HEK293 (cell line): ENCODE measurements around the gene TKT.

ENCODE experiments used
- GLIS2 ChIP-seq: fragments of 450-650 bp; formaldehyde crosslinking; IDR thresholded peaks from 2 replicates; pipeline ENCODE4 v1.5.1; 2016; ENCODE audit warnings: missing biosample characterization, missing genetic modification characterization
- HIC1 ChIP-seq: fragments of 450-650 bp; formaldehyde crosslinking; IDR thresholded peaks from 2 replicates; pipeline ENCODE4 v1.5.1; 2016; ENCODE audit warnings: missing biosample characterization, missing genetic modification characterization
- KLF10 ChIP-seq: fragments of 450-650 bp; IDR thresholded peaks from 2 replicates; pipeline ENCODE4 v1.5.1; 2018; ENCODE audit warnings: missing biosample characterization, mild to moderate bottlenecking, missing genetic modification characterization
- KLF17 ChIP-seq: fragments of 450-650 bp; formaldehyde crosslinking; IDR thresholded peaks from 2 replicates; pipeline ENCODE4 v1.5.1; 2016; ENCODE audit warnings: missing biosample characterization, missing genetic modification characterization
- SCRT2 ChIP-seq: fragments of 450-650 bp; formaldehyde crosslinking; IDR thresholded peaks from 2 replicates; pipeline ENCODE4 v1.5.1; 2016; ENCODE audit warnings: missing biosample characterization, missing genetic modification characterization
- SP2 ChIP-seq: fragments of 450-650 bp; formaldehyde crosslinking; IDR thresholded peaks from 2 replicates; pipeline ENCODE4 v1.5.1; 2016; ENCODE audit warnings: missing biosample characterization, missing genetic modification characterization
- ZBTB10 ChIP-seq: fragments of 450-650 bp; formaldehyde crosslinking; IDR thresholded peaks from 2 replicates; pipeline ENCODE4 v1.5.1; 2016; ENCODE audit warnings: missing biosample characterization, missing genetic modification characterization
- ZBTB17 ChIP-seq: fragments of 450-650 bp; formaldehyde crosslinking; IDR thresholded peaks from 2 replicates; pipeline ENCODE4 v1.5.1; 2016; ENCODE audit warnings: missing biosample characterization, missing genetic modification characterization
- ZBTB6 ChIP-seq: fragments of 450-650 bp; formaldehyde crosslinking; IDR thresholded peaks from 2 replicates; pipeline ENCODE4 v1.5.1; 2017; ENCODE audit warnings: missing biosample characterization, missing genetic modification characterization
- ZFHX2 ChIP-seq: fragments of 450-650 bp; formaldehyde crosslinking; conservative IDR thresholded peaks from 2 replicates; pipeline ENCODE4 v1.5.1; 2016; ENCODE audit warnings: missing biosample characterization, missing genetic modification characterization
- ZNF184 ChIP-seq: fragments of 450-650 bp; IDR thresholded peaks from 2 replicates; pipeline ENCODE4 v1.5.1; 2018; ENCODE audit warnings: missing biosample characterization, mild to moderate bottlenecking, missing genetic modification characterization
- ZNF211 ChIP-seq: fragments of 450-650 bp; formaldehyde crosslinking; IDR thresholded peaks from 2 replicates; pipeline ENCODE4 v1.5.1; 2016; ENCODE audit warnings: low read depth, missing biosample characterization, missing genetic modification characterization
- ZNF223 ChIP-seq: fragments of 450-650 bp; formaldehyde crosslinking; IDR thresholded peaks from 2 replicates; pipeline ENCODE4 v1.5.1; 2016; ENCODE audit warnings: missing biosample characterization, missing genetic modification characterization
- ZNF280C ChIP-seq: fragments of 450-650 bp; formaldehyde crosslinking; IDR thresholded peaks from 2 replicates; pipeline ENCODE4 v1.5.1; 2016; ENCODE audit warnings: missing biosample characterization, missing genetic modification characterization
- ZNF311 ChIP-seq: fragments of 450-650 bp; formaldehyde crosslinking; IDR thresholded peaks from 2 replicates; pipeline ENCODE4 v1.5.1; 2017; ENCODE audit warnings: missing biosample characterization, missing genetic modification characterization, borderline replicate concordance
- ZNF366 ChIP-seq: fragments of 450-650 bp; formaldehyde crosslinking; conservative IDR thresholded peaks from 2 replicates; pipeline ENCODE4 v1.5.1; 2016; ENCODE audit warnings: missing biosample characterization, missing genetic modification characterization
- ZNF416 ChIP-seq: fragments of 450-650 bp; formaldehyde crosslinking; IDR thresholded peaks from 2 replicates; pipeline ENCODE4 v1.5.1; 2016; ENCODE audit warnings: missing biosample characterization, missing genetic modification characterization
- ZNF549 ChIP-seq: fragments of 450-650 bp; IDR thresholded peaks from 2 replicates; pipeline ENCODE4 v1.5.1; 2018; ENCODE audit warnings: missing biosample characterization, missing genetic modification characterization, mild to moderate bottlenecking, inconsistent platforms, moderate library complexity
- ZNF692 ChIP-seq: fragments of 450-650 bp; formaldehyde crosslinking; IDR thresholded peaks from 2 replicates; pipeline ENCODE4 v1.5.1; 2016; ENCODE audit warnings: missing biosample characterization, missing genetic modification characterization
- ZNF747 ChIP-seq: fragments of 450-650 bp; formaldehyde crosslinking; IDR thresholded peaks from 2 replicates; pipeline ENCODE4 v1.5.1; 2016; ENCODE audit warnings: missing biosample characterization, missing genetic modification characterization
- ZNF768 ChIP-seq: fragments of 450-650 bp; formaldehyde crosslinking; IDR thresholded peaks from 2 replicates; pipeline ENCODE4 v1.5.1; 2018; ENCODE audit warnings: missing biosample characterization, mild to moderate bottlenecking, missing genetic modification characterization
- ZNF776 ChIP-seq: fragments of 450-650 bp; formaldehyde crosslinking; IDR thresholded peaks from 2 replicates; pipeline ENCODE4 v1.5.0; 2017; ENCODE audit warnings: missing biosample characterization, missing genetic modification characterization, borderline replicate concordance
- ZNF791 ChIP-seq: fragments of 450-650 bp; formaldehyde crosslinking; IDR thresholded peaks from 2 replicates; pipeline ENCODE4 v1.5.1; 2016; ENCODE audit warnings: missing biosample characterization, missing genetic modification characterization
- ZNF792 ChIP-seq: fragments of 450-650 bp; formaldehyde crosslinking; IDR thresholded peaks from 2 replicates; pipeline ENCODE4 v1.5.1; 2016; ENCODE audit warnings: missing biosample characterization, missing genetic modification characterization
- ZNF830 ChIP-seq: fragments of 450-650 bp; IDR thresholded peaks from 2 replicates; pipeline ENCODE4 v1.5.0; 2018; ENCODE audit warnings: missing biosample characterization, missing genetic modification characterization, low read depth, mild to moderate bottlenecking, moderate library complexity
- ZSCAN4 ChIP-seq: fragments of 450-650 bp; formaldehyde crosslinking; IDR thresholded peaks from 2 replicates; pipeline ENCODE4 v1.5.1; 2017; ENCODE audit warnings: missing biosample characterization, missing genetic modification characterization
- ZXDB ChIP-seq: fragments of 450-650 bp; formaldehyde crosslinking; IDR thresholded peaks from 2 replicates; pipeline ENCODE4 v1.5.1; 2016; ENCODE audit warnings: missing biosample characterization, missing genetic modification characterization

TKT gene

GRCh38 chr3:53269888-53270880 is 14.4 kb upstream of the TKT start (continued):
- TF ChIP-seq ZBTB10 (tag by site-specific recombination) (no peak), ZXDB (tag by site-specific recombination) (peak; percentile 81), GLIS2 (peak; percentile 45; the same call in 1 of the 2 replicates), HIC1 (no peak), SP2 (tag by site-specific recombination) (no peak), ZNF768 (tag by site-specific recombination) (no peak), ZNF211 (tag by site-specific recombination) (no peak), ZNF791 (tag by site-specific recombination) (no peak), ZNF792 (tag by site-specific recombination) (no peak), ZBTB6 (no peak), ZNF280C (tag by site-specific recombination) (no peak), ZBTB17 (tag by site-specific recombination) (peak; percentile 44; the same call in 1 of the 2 replicates), KLF10 (tag by site-specific recombination) (no peak), ZNF830 (no peak), KLF17 (tag by site-specific recombination) (no peak), ZSCAN4 (tag by site-specific recombination) (no peak), ZNF366 (no peak), ZFHX2 (tag by site-specific recombination) (no peak), ZNF184 (tag by site-specific recombination) (no peak), ZNF416 (tag by site-specific recombination) (no peak), ZNF223 (tag by site-specific recombination) (no peak), ZNF311 (no peak), ZNF776 (tag by site-specific recombination) (no peak), ZNF692 (peak; percentile 60; the same call in 1 of the 2 replicates), SCRT2 (tag by site-specific recombination) (peak; percentile 53), ZNF747 (no peak), ZNF549 (tag by site-specific recombination) (no peak)
